Neuronal stem cell (in vitro differentiated cells): Measurements from ENCODE around the gene GRN.

ENCODE experiments used
- DNase-seq: peaks from one replicate; pipeline ENCODE4 v3.0.0-alpha.2; 2013; ENCODE audit warnings: low spot score
- H2AFZ ChIP-seq: one replicate; pipeline ENCODE4 v1.6.1; 2013; ENCODE audit warnings: mild to moderate bottlenecking, low read length, inconsistent platforms
- H2AK5ac ChIP-seq: 2 replicates; pipeline ENCODE4 v1.6.1; 2013; ENCODE audit warnings: low read depth, mild to moderate bottlenecking, inconsistent platforms, low read length, moderate library complexity, mixed read lengths
- H2BK120ac ChIP-seq: 2 replicates; pipeline ENCODE4 v1.6.1; 2013; ENCODE audit warnings: low read depth, mild to moderate bottlenecking, inconsistent platforms, low read length, moderate library complexity, mixed read lengths
- H2BK12ac ChIP-seq: one replicate; pipeline ENCODE4 v1.6.1; 2013; ENCODE audit warnings: low read length, inconsistent platforms
- H2BK15ac ChIP-seq: 2 replicates; pipeline ENCODE4 v1.6.1; 2013; ENCODE audit warnings: mild to moderate bottlenecking, low read length, inconsistent platforms, mixed read lengths
- H2BK5ac ChIP-seq: one replicate; pipeline ENCODE4 v1.6.1; 2013; ENCODE audit warnings: inconsistent platforms, mild to moderate bottlenecking, low read length, moderate library complexity
- H3K14ac ChIP-seq: one replicate; pipeline ENCODE4 v1.6.1; 2013; ENCODE audit warnings: low read length, inconsistent platforms
- H3K18ac ChIP-seq: 2 replicates; pipeline ENCODE4 v1.6.1; 2013; ENCODE audit warnings: low read length, inconsistent platforms
- H3K23ac ChIP-seq: 2 replicates; pipeline ENCODE4 v1.6.1; 2013; ENCODE audit warnings: low read depth, mild to moderate bottlenecking, mixed read lengths, low read length, inconsistent platforms; ENCODE audit not compliant: poor library complexity
- H3K27ac ChIP-seq: replicated peaks from 3 replicates; pipeline ENCODE4 v1.5.1; 2013; ENCODE audit warnings: low read length, inconsistent platforms
- H3K27me3 ChIP-seq, 3 experiments: 2 replicates each; pipeline ENCODE4 v1.6.1; 2013; ENCODE audit warnings: low read length in 3 of 3, mild to moderate bottlenecking in 2 of 3, inconsistent platforms in 1 of 3, low read depth in 1 of 3, mixed read lengths in 1 of 3, moderate library complexity in 1 of 3; ENCODE audit not compliant: control insufficient read depth in 3 of 3, insufficient read depth in 3 of 3
- H3K36me3 ChIP-seq, 2 donors: replicated peaks in 1 of 2; 2 replicates each; pipeline ENCODE4 v1.6.1; 2013; ENCODE audit warnings: low read length in 2 of 2; ENCODE audit not compliant: control insufficient read depth in 2 of 2, insufficient read depth in 2 of 2
- H3K4ac ChIP-seq: 2 replicates; pipeline ENCODE4 v1.6.1; 2013; ENCODE audit warnings: inconsistent platforms, mild to moderate bottlenecking, low read length, moderate library complexity
- H3K4me1 ChIP-seq, 2 donors: 1 replicate in 1 of 2; 2 replicates in 1 of 2; pipeline ENCODE4 v1.6.1; 2013; ENCODE audit warnings: low read length in 2 of 2, low read depth in 1 of 2; ENCODE audit not compliant: control insufficient read depth in 2 of 2, insufficient read depth in 1 of 2
- H3K4me2 ChIP-seq: one replicate; pipeline ENCODE4 v1.6.1; 2013; ENCODE audit warnings: mild to moderate bottlenecking, low read length, inconsistent platforms; ENCODE audit not compliant: insufficient read depth, poor library complexity, severe bottlenecking
- H3K4me3 ChIP-seq, 2 donors: 2 replicates each; pipeline ENCODE4 v1.5.1; 2013; ENCODE audit warnings: low read length in 2 of 2, mild to moderate bottlenecking in 2 of 2, inconsistent platforms in 1 of 2, moderate library complexity in 1 of 2
- H3K79me1 ChIP-seq: one replicate; pipeline ENCODE4 v1.6.1; 2013; ENCODE audit warnings: low read depth, mild to moderate bottlenecking, inconsistent platforms, low read length, moderate library complexity
- H3K9ac ChIP-seq: one replicate; pipeline ENCODE4 v1.6.1; 2013; ENCODE audit warnings: mild to moderate bottlenecking, low read depth, low read length, inconsistent platforms; ENCODE audit not compliant: poor library complexity
- H3K9me3 ChIP-seq, 2 donors: replicated peaks in 1 of 2; 2 replicates each; pipeline versions ENCODE3 to v1.6.1; 2013; ENCODE audit warnings: low read length in 2 of 2, mild to moderate bottlenecking in 2 of 2, inconsistent platforms in 1 of 2, low read depth in 1 of 2, mixed read lengths in 1 of 2, moderate library complexity in 1 of 2; ENCODE audit not compliant: control insufficient read depth in 2 of 2, insufficient read depth in 1 of 2
- H4K8ac ChIP-seq: one replicate; pipeline ENCODE4 v1.6.1; 2013; ENCODE audit warnings: low read depth, mild to moderate bottlenecking, inconsistent platforms, low read length, moderate library complexity
- H4K91ac ChIP-seq: one replicate; pipeline ENCODE4 v1.6.1; 2013; ENCODE audit warnings: low read length, low read depth, mild to moderate bottlenecking, inconsistent platforms; ENCODE audit not compliant: poor library complexity
- WGBS, 2 donors: extraction: QIAGEN DNeasy Blood & Tissue Kit; methylation state at CpG; one replicate each; pipeline ENCODE4 v1.1.7; 2013; ENCODE audit warnings: missing lambda C conversion rate in 2 of 2, mixed read lengths in 1 of 2; ENCODE audit not compliant: insufficient read length in 2 of 2, insufficient replicate concordance in 1 of 2; ENCODE audit errors: extremely low coverage in 2 of 2; 5-methylcytosine and 5-hydroxymethylcytosine counted together

GRN gene

GRCh38 chr17:44322236-44322895, 22.7 kb upstream of the GRN start:
- Histone ChIP-seq H3K79me1 (peaks cover 12% of the 10 kb centered on the region), H2BK12ac (no peak overlapping the region), H2BK15ac (no peak overlapping the region), H2AFZ (no peak overlapping the region), H2AK5ac (no peak overlapping the region), H4K91ac (no peak overlapping the region), H3K14ac (no peak overlapping the region), H3K9me3 (no peaks in the 10 kb centered on the region), H3K4me1 (peaks cover 4 to 8% of the 10 kb centered on the region in 2 donors), H3K36me3 (peaks cover 10 to 34% of the 10 kb centered on the region in 2 donors), H3K27me3 (peaks cover 2 to 12% (median 2%) of the 10 kb centered on the region in 3 experiments), H3K23ac (no peak overlapping the region), H4K8ac (no peak overlapping the region), H3K18ac (no peak overlapping the region), H3K4ac (no peak overlapping the region), H2BK5ac (no peak overlapping the region), H3K4me3 (peak overlapping the region in 1 of 2 donors; percentile 44), H2BK120ac (no peak overlapping the region), H3K4me2 (no peak overlapping the region), H3K9ac (peak overlapping the region; percentile 70), H3K27ac (no peak overlapping the region)
- WGBS, 2 donors: no CpG with 5 or more reads among the region's 11 CpGs
- DNase-seq: no peak

- H3K4me1 ChIP-seq: peaks cover 4 to 8% of the 10 kb centered on the region in 2 donors
- no peak overlapping the region for H2BK5ac ChIP-seq
- no peak overlapping the region for H3K4ac ChIP-seq
- no peak overlapping the region for H3K18ac ChIP-seq
- H3K36me3 ChIP-seq: peaks cover 10 to 34% of the 10 kb centered on the region in 2 donors
- no peaks in the 10 kb centered on the region for H3K9me3 ChIP-seq
- H4K91ac ChIP-seq: no peak overlapping the region
- peak overlapping the region; percentile 97 for H3K9ac ChIP-seq
- H2AK5ac ChIP-seq: peak overlapping the region; percentile 84
- DNase-seq: no peak
- peak overlapping the region; percentile 93 to 94 for H3K4me3 ChIP-seq
- H3K23ac ChIP-seq: peak overlapping the region; percentile 96
- no peak overlapping the region for H3K27ac ChIP-seq
- no peak overlapping the region for H2BK12ac ChIP-seq
- no peak overlapping the region for H2BK120ac ChIP-seq
- peak overlapping the region; percentile 65 for H4K8ac ChIP-seq
- H3K14ac ChIP-seq: peak overlapping the region; percentile 89
- WGBS, 2 donors: no CpG with 5 or more reads among the region's 27 CpGs
- H2BK15ac ChIP-seq: no peak overlapping the region
- peaks cover 12% of the 10 kb centered on the region for H3K79me1 ChIP-seq
- peaks cover 0 to 12% (median 2%) of the 10 kb centered on the region in 3 experiments for H3K27me3 ChIP-seq
- H2AFZ ChIP-seq: no peak overlapping the region
- peak overlapping the region; percentile 96 for H3K4me2 ChIP-seq
These were observed 21.6 kb upstream of the GRN start for GRCh38 chr17:44323359-44324091.

- peak overlapping the region; percentile 96 for H3K4me2 ChIP-seq
- H2AFZ ChIP-seq: peak overlapping the region; percentile 97
- peak overlapping the region; percentile 97 for H3K9ac ChIP-seq
- no peak overlapping the region for H4K91ac ChIP-seq
- peaks cover 4 to 8% of the 10 kb centered on the region in 2 donors for H3K4me1 ChIP-seq
- H2BK5ac ChIP-seq: peak overlapping the region; percentile 82
- peaks cover 10 to 34% of the 10 kb centered on the region in 2 donors for H3K36me3 ChIP-seq
- peak overlapping the region; percentile 84 for H2AK5ac ChIP-seq
- H2BK12ac ChIP-seq: no peak overlapping the region
- H3K27ac ChIP-seq: no peak overlapping the region
- peak overlapping the region; percentile 93 to 94 for H3K4me3 ChIP-seq
- H4K8ac ChIP-seq: peak overlapping the region; percentile 65
- H3K27me3 ChIP-seq: peaks cover 0 to 12% (median 2%) of the 10 kb centered on the region in 3 experiments
- no peaks in the 10 kb centered on the region for H3K9me3 ChIP-seq
- no peak for DNase-seq
- H3K14ac ChIP-seq: peak overlapping the region; percentile 89
- peak overlapping the region; percentile 95 for H3K18ac ChIP-seq
- peak overlapping the region; percentile 98 for H3K23ac ChIP-seq
- no peak overlapping the region for H2BK120ac ChIP-seq
- peak overlapping the region; percentile 17 for H2BK15ac ChIP-seq
- peaks cover 12% of the 10 kb centered on the region for H3K79me1 ChIP-seq
- WGBS, 2 donors: no CpG with 5 or more reads among the region's 38 CpGs
- no peak overlapping the region for H3K4ac ChIP-seq
These were observed 21.0 kb upstream of the GRN start for GRCh38 chr17:44324092-44324570.
